OCI-LY3 (cell line): ENCODE data around the gene LRPAP1.

Source experiments
- H2AFZ ChIP-seq: fragments of 200-600, 300-600 bp; shearing (Covaris generic); 2 replicates; pipeline ENCODE4 v1.6.0; 2014; ENCODE audit warnings: antibody characterized with exemption, low read depth, low read length
- H3K27ac ChIP-seq: fragments of 200-600, 300-600 bp; sonication (generic); 2 replicates; pipeline ENCODE4 v1.5.1; 2014; ENCODE audit warnings: mild to moderate bottlenecking, low read length, moderate library complexity, mixed read lengths
- H3K27me3 ChIP-seq: fragments of 200-600, 300-600 bp; sonication (generic); 2 replicates; pipeline ENCODE4 v1.6.1; 2014; ENCODE audit warnings: low read depth, low read length, mixed read lengths
- H3K36me3 ChIP-seq: fragments of 200-600, 300-600 bp; sonication (generic); replicated peaks from 2 replicates; pipeline ENCODE3; 2014; ENCODE audit warnings: low read depth, low read length, mixed read lengths
- H3K4me1 ChIP-seq: fragments of 300-600, 200-600 bp; sonication (generic); 2 replicates; pipeline ENCODE4 v1.6.1; 2014; ENCODE audit warnings: low read length, mixed read lengths
- H3K4me2 ChIP-seq: fragments of 200-600, 300-600 bp; sonication (generic); 2 replicates; pipeline ENCODE4 v1.6.1; 2014; ENCODE audit warnings: low read length, mixed read lengths
- H3K4me3 ChIP-seq: fragments of 300-600, 200-600 bp; sonication (generic); 2 replicates; pipeline ENCODE4 v1.5.1; 2014; ENCODE audit warnings: antibody characterized with exemption, mild to moderate bottlenecking, low read length, moderate library complexity
- H3K79me2 ChIP-seq: fragments of 300-600, 200-600 bp; shearing (Covaris generic); 2 replicates; pipeline ENCODE4 v1.6.1; 2014; ENCODE audit warnings: mild to moderate bottlenecking, low read length, mixed read lengths
- H3K9ac ChIP-seq: fragments of 300-600, 200-600 bp; shearing (Covaris generic); 2 replicates; pipeline ENCODE4 v1.6.0; 2014; ENCODE audit warnings: mild to moderate bottlenecking, low read length, moderate library complexity
- H3K9me3 ChIP-seq: fragments of 200-600, 300-600 bp; shearing (Covaris generic); 2 replicates; pipeline ENCODE4 v1.6.1; 2014; ENCODE audit warnings: low read length, mixed read lengths; ENCODE audit not compliant: insufficient read depth
- H4K20me1 ChIP-seq: fragments of 200-600, 300-600 bp; sonication (generic); 2 replicates; pipeline ENCODE4 v1.6.1; 2016; ENCODE audit warnings: low read length, mixed read lengths; ENCODE audit not compliant: insufficient read depth
- EZH2phosphoT487 ChIP-seq: fragments of 200-600 bp; shearing (Covaris generic); IDR thresholded peaks from 2 replicates; pipeline ENCODE4 v1.6.1; 2018; ENCODE audit warnings: antibody characterized with exemption, mixed run types, low read depth
- TF ChIP-seq, protein P1 (sequence below): fragments of 200-600, 300-600 bp; sonication (generic); IDR thresholded peaks from 2 replicates; pipeline ENCODE4 v1.5.1; 2014; ENCODE audit warnings: antibody characterized with exemption, low read length, low read depth

Gene LRPAP1

GRCh38 chr4:3476341-3476747, 55.9 kb downstream of the LRPAP1 start:
- H4K20me1 ChIP-seq: no peaks in the 10 kb centered on the region
- no peak overlapping the region for H3K9ac ChIP-seq
- H3K27ac ChIP-seq: no peak overlapping the region
- no peaks in the 10 kb centered on the region for H3K79me2 ChIP-seq
- H3K4me1 ChIP-seq: peaks cover 8% of the 10 kb centered on the region
- H3K36me3 ChIP-seq: no peaks in the 10 kb centered on the region
- H3K4me2 ChIP-seq: no peak overlapping the region
- H3K27me3 ChIP-seq: peaks cover 20% of the 10 kb centered on the region
- no peak overlapping the region for H2AFZ ChIP-seq
- no peak overlapping the region for H3K4me3 ChIP-seq
- no peaks in the 10 kb centered on the region for H3K9me3 ChIP-seq
- TF ChIP-seq, protein P1, sequence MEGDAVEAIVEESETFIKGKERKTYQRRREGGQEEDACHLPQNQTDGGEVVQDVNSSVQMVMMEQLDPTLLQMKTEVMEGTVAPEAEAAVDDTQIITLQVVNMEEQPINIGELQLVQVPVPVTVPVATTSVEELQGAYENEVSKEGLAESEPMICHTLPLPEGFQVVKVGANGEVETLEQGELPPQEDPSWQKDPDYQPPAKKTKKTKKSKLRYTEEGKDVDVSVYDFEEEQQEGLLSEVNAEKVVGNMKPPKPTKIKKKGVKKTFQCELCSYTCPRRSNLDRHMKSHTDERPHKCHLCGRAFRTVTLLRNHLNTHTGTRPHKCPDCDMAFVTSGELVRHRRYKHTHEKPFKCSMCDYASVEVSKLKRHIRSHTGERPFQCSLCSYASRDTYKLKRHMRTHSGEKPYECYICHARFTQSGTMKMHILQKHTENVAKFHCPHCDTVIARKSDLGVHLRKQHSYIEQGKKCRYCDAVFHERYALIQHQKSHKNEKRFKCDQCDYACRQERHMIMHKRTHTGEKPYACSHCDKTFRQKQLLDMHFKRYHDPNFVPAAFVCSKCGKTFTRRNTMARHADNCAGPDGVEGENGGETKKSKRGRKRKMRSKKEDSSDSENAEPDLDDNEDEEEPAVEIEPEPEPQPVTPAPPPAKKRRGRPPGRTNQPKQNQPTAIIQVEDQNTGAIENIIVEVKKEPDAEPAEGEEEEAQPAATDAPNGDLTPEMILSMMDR: no peak
- no peak for TF ChIP-seq EZH2phosphoT487

- H4K20me1 ChIP-seq: no peaks in the 10 kb centered on the region
- no peak overlapping the region for H3K9ac ChIP-seq
- H2AFZ ChIP-seq: no peak overlapping the region
- no peaks in the 10 kb centered on the region for H3K9me3 ChIP-seq
- no peak overlapping the region for H3K4me2 ChIP-seq
- H3K4me3 ChIP-seq: no peak overlapping the region
- peaks cover 15% of the 10 kb centered on the region for H3K27me3 ChIP-seq
- peaks cover 8% of the 10 kb centered on the region for H3K4me1 ChIP-seq
- no peak for TF ChIP-seq EZH2phosphoT487
- TF ChIP-seq, protein P1: no peak
- H3K79me2 ChIP-seq: no peaks in the 10 kb centered on the region
- H3K27ac ChIP-seq: no peak overlapping the region
- H3K36me3 ChIP-seq: no peaks in the 10 kb centered on the region
These were observed 56.4 kb downstream of the LRPAP1 start for GRCh38 chr4:3475713-3476260.

- Histone ChIP-seq H4K20me1 (no peaks in the 10 kb centered on the region), H3K9ac (no peak overlapping the region), H3K4me1 (peaks cover 8% of the 10 kb centered on the region), H3K79me2 (no peaks in the 10 kb centered on the region), H3K36me3 (no peaks in the 10 kb centered on the region), H3K4me2 (no peak overlapping the region), H3K27ac (no peak overlapping the region), H3K9me3 (no peaks in the 10 kb centered on the region), H3K4me3 (no peak overlapping the region), H3K27me3 (peaks cover 13% of the 10 kb centered on the region; the same call in 1 of the 2 replicates), H2AFZ (no peak overlapping the region)
- no peak for TF ChIP-seq EZH2phosphoT487
- TF ChIP-seq, protein P1: no peak
These were observed 57.0 kb downstream of the LRPAP1 start for GRCh38 chr4:3475041-3475712.

GRCh38 chr4:3473996-3474765, 58.0 kb downstream of the LRPAP1 start:
- no peaks in the 10 kb centered on the region for H3K36me3 ChIP-seq
- TF ChIP-seq EZH2phosphoT487: no peak
- TF ChIP-seq, protein P1: no peak
- H3K9me3 ChIP-seq: no peaks in the 10 kb centered on the region
- no peak overlapping the region for H2AFZ ChIP-seq
- H3K9ac ChIP-seq: no peak overlapping the region
- H3K4me3 ChIP-seq: no peak overlapping the region
- no peak overlapping the region for H3K4me2 ChIP-seq
- H3K27me3 ChIP-seq: peaks cover 13% of the 10 kb centered on the region; the same call in 1 of the 2 replicates
- H3K79me2 ChIP-seq: no peaks in the 10 kb centered on the region
- H4K20me1 ChIP-seq: no peaks in the 10 kb centered on the region
- H3K27ac ChIP-seq: no peak overlapping the region
- H3K4me1 ChIP-seq: peaks cover 8% of the 10 kb centered on the region
